Stimulated activated CD8-positive, alpha-beta memory T cell treated with anti-CD3 and anti-CD28 coated beads, Interleukin-4, amount 100 ng/mL, for 4 hours (primary cell): ENCODE measurements around the gene FBF1.

Experiments used
- DNase-seq, 2 donors: peaks; one replicate each; pipeline ENCODE4 v3.0.0-alpha.2; 2020; ENCODE audit warnings: low read depth in 2 of 2, low spot score in 1 of 2

Gene FBF1

DNA sequence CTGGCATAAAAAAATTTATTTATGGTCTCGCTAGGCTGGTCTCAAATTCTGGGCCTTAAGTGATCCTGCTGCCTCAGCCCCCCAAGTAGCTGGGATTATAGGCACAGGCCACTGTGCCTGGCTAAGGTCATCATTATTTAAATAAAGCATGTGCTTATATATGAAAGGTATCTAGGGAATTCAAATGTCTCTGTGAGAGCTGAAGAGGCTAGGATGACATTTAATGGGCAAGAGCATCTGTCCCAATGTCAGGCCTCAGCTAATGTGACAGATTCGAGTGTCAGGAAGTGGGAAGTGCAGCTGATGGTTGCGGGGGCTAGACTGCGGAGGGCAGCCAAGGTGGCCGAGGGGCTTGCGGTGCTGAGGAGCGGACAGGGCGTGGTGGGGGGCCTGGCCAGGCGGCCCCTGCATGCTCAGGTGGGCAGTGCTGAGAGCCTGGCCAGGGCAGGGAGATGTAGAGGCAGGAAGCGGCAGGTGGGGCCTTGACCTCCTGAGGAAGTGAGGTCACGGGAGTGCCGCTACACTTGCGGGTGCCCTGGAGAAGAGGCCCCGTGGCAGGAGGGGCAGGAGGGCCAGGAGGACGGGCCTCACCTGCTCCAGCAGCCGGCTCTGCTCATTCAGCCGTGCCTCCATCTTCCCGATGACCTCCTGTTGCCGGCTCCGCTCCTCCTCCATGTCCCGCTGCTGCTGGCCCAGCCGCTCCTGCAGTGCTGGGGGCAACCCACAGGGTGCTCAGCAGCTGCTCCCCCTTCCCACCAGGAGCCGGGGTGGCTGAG lies 23.5 kb downstream of the FBF1 start:
- DNase-seq: no peak

- DNase-seq: no peak
Measured at GRCh38 chr17:75915268-75915667, 25.6 kb downstream of the FBF1 start.

DNA sequence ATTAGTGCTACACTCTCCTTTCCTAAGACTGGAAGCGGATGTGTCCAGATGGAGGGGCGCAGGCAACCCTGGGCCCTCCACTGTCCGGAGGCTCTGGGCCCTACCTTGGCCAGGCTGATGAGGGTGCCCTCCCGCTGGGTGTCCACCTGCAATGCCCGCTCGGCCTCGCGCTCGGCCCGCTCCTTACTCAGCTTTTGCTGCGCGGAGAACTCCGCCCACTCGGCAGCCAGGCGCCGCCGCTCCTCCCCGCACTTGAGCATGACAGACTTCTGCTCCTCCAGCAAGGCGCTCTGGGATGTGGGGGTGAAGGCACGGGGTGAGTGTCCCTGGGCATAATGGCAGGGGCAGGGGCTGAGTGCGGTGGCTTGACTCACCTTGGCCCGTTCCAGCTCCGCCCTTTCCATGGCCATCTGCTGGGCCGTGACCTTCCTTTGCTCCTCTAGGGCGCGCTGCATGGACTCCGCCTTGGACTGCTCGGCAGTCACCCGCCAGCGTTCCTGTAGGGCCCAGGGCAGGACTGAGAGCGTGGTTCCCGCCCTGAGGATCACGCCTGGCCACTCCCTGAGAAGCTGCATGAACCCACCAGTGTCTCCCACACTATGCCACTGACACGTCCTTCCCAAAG lies 26.1 kb downstream of the FBF1 start:
- DNase-seq: no peak

GRCh38 chr17:75913537-75914210 lies 27.2 kb downstream of the FBF1 start:
- DNase-seq: no peak

DNA sequence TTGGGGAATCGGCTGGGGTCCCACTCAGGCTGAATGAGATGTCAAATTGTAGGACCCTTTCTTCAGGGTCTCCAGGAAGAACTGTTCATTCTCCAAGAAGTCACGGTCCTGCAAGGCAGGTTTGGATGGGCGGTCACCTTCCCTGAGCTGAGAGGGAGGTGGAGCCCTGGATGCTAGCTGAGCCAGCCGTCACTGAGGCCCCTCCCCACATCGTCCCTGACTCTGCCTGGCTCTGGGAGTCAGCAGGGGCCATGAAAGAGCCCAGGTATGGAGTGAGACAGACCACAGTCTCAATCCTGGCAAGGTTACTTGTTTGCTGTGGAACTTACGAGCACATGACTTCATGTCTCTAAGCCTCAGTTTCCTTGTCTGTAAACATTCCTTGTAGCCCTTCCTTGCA lies 30.1 kb downstream of the FBF1 start:
- DNase-seq: no peak

- DNase-seq: no peak
Measured at GRCh38 chr17:75909812-75910274, 31.0 kb downstream of the FBF1 start.

DNA sequence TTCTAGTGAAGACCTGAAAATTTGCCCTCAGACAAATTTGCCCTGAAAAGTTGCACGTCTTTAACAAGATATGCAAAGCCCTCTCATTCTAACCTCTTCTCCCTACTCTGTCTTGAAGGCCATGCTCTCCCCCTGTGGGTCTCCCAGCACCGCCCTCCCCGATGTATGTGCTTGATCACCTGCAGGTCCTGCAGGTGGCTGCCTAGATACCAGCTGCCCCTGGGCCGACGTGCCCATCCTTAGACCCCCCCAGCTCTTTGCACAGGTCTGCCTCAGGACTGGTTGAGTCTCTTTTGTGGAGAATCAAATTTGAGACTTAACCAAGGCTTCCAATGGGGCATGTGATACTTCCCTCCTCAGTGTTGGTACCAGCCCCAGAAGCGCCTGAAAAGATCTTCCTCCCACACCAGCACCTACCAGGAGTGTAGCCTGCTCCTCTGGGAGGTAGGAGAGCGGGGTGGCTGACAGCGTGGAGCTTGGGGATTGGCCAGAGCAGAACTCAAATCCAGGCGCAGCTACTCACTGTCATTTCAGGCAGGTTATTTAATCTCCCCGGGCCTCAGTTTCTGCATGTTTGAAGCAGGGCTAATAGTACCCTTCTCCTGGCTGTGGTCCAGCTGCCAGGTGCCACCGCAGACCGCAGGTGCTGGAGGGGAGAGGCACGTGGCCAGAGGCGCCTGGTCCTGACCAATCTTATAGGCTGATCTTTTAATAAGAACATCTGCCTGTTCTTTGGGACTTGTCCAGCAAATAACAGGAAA lies 31.6 kb downstream of the FBF1 start:
- DNase-seq: no peak

GRCh38 chr17:75908201-75908600 lies 32.6 kb downstream of the FBF1 start:
- no peak for DNase-seq

DNA sequence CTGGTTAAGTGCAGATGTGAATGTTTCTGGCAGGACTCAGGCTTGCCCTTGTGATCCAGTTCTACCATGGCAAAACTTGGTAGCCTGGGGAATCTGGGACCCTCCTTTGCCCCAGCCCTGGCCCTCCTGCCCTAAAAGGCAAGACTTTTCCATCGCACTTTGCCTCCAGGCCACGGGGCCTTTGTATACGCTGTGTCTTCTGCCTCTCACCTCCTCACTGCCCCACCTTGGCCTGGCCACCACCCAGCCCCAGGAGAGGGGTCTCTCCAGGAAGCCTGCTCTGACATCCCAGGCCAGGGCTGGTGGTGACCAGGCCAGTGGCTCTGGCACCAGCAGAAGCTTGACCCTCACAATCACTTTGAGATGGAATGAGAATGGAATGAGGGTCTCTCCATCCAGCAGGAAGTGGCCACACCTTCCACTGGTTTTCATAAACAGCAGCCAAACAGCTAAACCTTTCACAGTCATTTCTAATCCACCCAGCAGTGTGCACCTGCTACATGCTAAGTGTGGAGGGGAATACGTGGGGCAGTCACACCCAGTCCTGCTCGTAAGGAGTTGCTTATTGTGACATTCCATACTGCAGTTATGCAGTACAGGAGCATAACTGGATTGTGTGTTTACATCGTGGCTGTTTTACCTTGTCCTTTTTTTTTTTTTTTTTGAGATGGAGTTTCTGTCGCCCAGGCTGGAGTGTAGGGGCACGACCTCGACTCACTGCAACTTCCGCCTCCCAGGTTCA lies 34.5 kb downstream of the FBF1 start:
- DNase-seq: no peak

- peak; percentile 74 to 87 for DNase-seq
Measured at GRCh38 chr17:75904749-75905521, 35.9 kb downstream of the FBF1 start, which contains the start of gene MRPL38. Gene MRPL38, minus strand, starts transcription at chr17:75904884. Its CDS starts 9 bp downstream, at chr17:75904875.

- no peak for DNase-seq
Measured at GRCh38 chr17:75902406-75902805, 38.4 kb downstream of the FBF1 start.

- DNase-seq: no peak
Measured at GRCh38 chr17:75901727-75902126, 39.1 kb downstream of the FBF1 start.

GRCh38 chr17:75900691-75901533 lies 39.9 kb downstream of the FBF1 start:
- DNase-seq: no peak

- DNase-seq: no peak
Measured at GRCh38 chr17:75899767-75900468, 40.9 kb downstream of the FBF1 start.

DNA sequence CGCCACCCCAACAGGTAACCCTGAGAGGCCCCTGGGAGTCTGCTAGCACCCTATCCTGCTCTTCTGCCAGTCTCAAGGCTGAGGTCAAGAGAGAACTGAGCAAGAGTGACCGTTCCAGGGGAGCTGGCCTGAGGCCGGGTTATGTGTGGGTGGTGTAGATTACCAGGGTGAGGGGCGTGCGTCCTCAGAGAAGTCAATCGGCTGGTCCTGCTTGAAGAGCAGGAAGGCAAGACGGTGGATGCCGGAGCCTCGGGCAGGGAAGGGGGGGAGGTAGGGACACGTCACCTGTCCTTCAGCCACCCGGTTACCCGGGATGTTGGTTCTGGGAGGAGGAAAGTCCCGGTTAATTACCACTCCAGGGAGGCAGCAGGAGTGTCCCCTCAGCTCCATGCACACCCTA lies 41.5 kb downstream of the FBF1 start:
- DNase-seq: no peak

DNA sequence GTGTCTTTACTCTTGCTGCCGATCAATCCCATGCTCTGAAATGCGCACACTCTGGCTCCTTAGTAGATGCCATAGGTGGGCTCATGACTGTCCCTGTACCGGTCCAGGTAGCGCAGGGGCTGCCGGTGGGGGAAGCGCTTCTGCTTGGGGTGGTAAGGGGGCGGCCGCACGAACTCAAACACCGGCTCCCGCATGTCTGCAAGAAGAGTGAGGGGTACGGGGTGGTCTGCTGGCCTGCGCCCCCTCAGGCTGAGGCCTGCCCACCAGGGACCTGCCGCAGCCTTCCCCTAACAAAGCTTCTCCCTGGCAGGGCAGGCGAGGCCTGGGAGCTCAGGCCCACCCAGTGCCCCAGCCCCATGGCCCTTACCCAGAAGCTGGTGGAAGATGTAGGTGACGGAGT lies 42.1 kb downstream of the FBF1 start:
- DNase-seq: no peak

GRCh38 chr17:75898065-75898464 lies 42.8 kb downstream of the FBF1 start:
- DNase-seq: no peak
